Measurements from ENCODE around the gene SUCLG2.

DNA sequence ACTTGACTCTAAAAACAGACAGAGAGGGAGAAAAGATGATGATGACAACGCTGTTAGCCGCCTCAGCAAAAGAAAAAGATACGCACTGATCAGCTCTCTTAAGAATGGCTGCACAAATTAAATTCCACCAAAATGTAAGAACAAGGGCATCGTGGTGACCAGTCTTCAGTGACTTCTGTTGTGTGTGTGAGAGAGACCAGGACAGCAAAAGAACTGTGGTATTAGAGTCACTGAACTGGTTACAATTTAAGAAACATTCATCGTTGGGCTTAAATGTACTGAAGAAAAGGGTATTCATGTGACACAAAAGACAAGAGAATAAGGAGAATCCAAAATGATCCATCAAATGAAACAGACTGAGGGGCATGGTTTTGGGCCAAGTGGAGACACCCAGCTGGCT is 86.5 kb downstream of the SUCLG2 start:
- TF ChIP-seq EZH2phosphoT487 (IDR thresholded peaks at IDR 0.05; ENCODE audit: insufficient read depth, low read depth) (no peak), EZH2 (IDR thresholded peaks at IDR 0.05; ENCODE audit: insufficient read depth, poor library complexity, severe bottlenecking) (no peak)
